ENCODE results near the gene ATP10D. TPM values are rescaled to one million over a fixed set of nuclear protein-coding genes. Genes with fewer than 3 reads are reported as not detected.

The ATP10D gene
- total RNA-seq, 1 experiment from 2014 or later, result 5.1 TPM

DNA sequence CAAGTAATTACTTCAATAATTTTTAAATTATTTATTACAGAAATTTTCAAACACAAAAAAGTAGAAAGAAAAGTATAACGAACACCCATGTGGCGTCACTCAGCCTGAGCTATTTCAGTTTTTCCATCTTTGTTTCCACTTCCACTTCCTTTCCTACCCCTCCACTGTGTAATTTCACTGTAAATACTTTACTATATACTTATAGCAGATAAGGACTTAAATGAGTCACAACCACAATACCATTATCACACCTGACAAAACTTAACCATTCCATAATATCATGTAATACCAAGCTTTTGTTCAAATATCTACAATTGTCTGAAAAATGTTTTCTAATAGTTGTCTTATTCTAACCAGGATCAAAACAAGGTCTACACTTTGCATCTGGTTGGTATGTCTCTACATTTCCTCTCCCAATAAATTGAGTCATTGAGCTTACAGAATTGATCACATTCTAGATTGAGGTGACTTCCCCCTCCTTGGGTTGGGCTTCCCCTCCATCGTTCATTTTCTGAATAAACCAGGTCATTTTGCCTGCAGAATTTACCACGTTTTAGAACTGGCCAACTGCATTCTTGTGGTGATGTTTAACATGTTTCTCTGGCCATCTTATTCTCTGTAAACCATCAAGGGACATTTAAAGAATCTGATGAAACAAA, 48.7 kb downstream of the ATP10D start:
- DNase-seq (ENCODE audit: low read depth, low spot score) (no peak), ATAC-seq (no peak)
- Histone ChIP-seq H3K4me1 (ENCODE audit: control insufficient read depth in 1 of 2, insufficient read depth in 2 of 2, low read length in 2 of 2) (peaks cover 0 to 10% of the 10 kb centered on the region in 2 experiments; a peak in 2 of 4 replicates), H3K27ac (ENCODE audit: low read depth, low read length) (no peak overlapping the region), H3K4me3 (replicated peaks in 1 of 2; ENCODE audit: low read depth in 1 of 2, low read length in 2 of 2) (no peak overlapping the region), H3K9me2 (ENCODE audit: insufficient read depth) (no peaks in the 10 kb centered on the region), H3K9ac (ENCODE audit: low read length) (no peak overlapping the region), H2AFZ (ENCODE audit: low read depth, low read length, poor library complexity, severe bottlenecking) (no peak overlapping the region), H3K79me2 (ENCODE audit: insufficient read depth, low read length) (no peaks in the 10 kb centered on the region), H4K20me1 (ENCODE audit: insufficient read depth) (no peaks in the 10 kb centered on the region), H3K9me3 (ENCODE audit: control insufficient read depth in 1 of 2, insufficient read depth in 1 of 2, low read depth in 1 of 2, low read length in 2 of 2) (no peaks in the 10 kb centered on the region), H3K36me3 (ENCODE audit: control insufficient read depth in 1 of 2, insufficient read depth in 2 of 2, low read length in 2 of 2) (no peaks in the 10 kb centered on the region), H3K27me3 (ENCODE audit: insufficient read depth, low read length) (no peaks in the 10 kb centered on the region), H3K4me2 (ENCODE audit: low read length) (no peak overlapping the region)
- BruUV-seq (replicated peaks), result no TSS peak
- no peak for TF ChIP-seq SIN3A (IDR thresholded peaks at IDR 0.05; ENCODE audit: low read depth)
- no peak for TF ChIP-seq EZH2phosphoT487 (IDR thresholded peaks at IDR 0.05; ENCODE audit: borderline replicate concordance)
- TF ChIP-seq, protein P1, sequence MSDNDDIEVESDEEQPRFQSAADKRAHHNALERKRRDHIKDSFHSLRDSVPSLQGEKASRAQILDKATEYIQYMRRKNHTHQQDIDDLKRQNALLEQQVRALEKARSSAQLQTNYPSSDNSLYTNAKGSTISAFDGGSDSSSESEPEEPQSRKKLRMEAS (IDR thresholded peaks at IDR 0.05), result no peak
- no peak for TF ChIP-seq SP1 (IDR thresholded peaks at IDR 0.05; ENCODE audit: low read depth)
- no peak for TF ChIP-seq TCF7L2 (IDR thresholded peaks at IDR 0.05; ENCODE audit: borderline replicate concordance, extremely low read depth, insufficient read depth, insufficient read length)
- TF ChIP-seq SRF (IDR thresholded peaks at IDR 0.05; ENCODE audit: low read depth), result no peak
- no peak for TF ChIP-seq POLR2AphosphoS5 (IDR thresholded peaks at IDR 0.05; ENCODE audit: low read depth, low read length)
- TF ChIP-seq YY1 (IDR thresholded peaks at IDR 0.05; ENCODE audit: extremely low read depth, insufficient replicate concordance, low read depth, low read length), result no peak
- TF ChIP-seq JUND (IDR thresholded peaks at IDR 0.05), result no peak
- no peak for TF ChIP-seq ZFX (IDR thresholded peaks at IDR 0.05)
- no peak for TF ChIP-seq CEBPB (IDR thresholded peaks at IDR 0.05; ENCODE audit: low read depth)
- TF ChIP-seq POLR2A (IDR thresholded peaks at IDR 0.05; ENCODE audit: borderline replicate concordance, extremely low read depth, insufficient read depth, insufficient read length), result no peak
- ChIA-PET POLR2A (no interaction called here), CTCF (no interaction called here), RAD21 (ENCODE audit: low non-redundant PET in 1 of 2, low total read pairs in 2 of 2, uncharacterized antibody in 2 of 2, unreplicated experiment in 2 of 2) (no interaction called here)
- intact Hi-C loops (cut with micrococcal nuclease), result no loop called here

DNA sequence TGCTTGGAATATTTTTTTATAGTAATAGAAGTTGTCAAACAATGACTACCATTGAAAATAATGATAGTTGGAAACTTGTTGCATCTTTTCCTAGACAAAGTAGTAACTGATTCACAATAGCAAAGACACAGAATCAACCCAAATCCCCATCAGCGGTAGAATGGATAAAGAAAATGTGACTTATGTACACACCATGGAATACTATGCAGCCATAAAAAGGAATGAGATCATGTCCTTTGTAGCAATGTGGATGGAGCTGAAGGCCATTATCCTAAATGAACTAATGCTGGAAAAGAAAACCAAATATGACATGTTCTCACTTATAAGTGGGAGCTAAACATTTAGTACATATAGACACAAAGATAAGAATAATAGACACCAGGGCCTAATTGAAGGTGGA, 49.7 kb downstream of the ATP10D start:
- H3K4me2 ChIP-seq (ENCODE audit: low read length), result no peak overlapping the region
- no peaks in the 10 kb centered on the region for H3K9me2 ChIP-seq (ENCODE audit: insufficient read depth)
- no TSS peak for BruUV-seq (replicated peaks)
- peaks cover 0 to 10% of the 10 kb centered on the region in 2 experiments; a peak in 2 of 4 replicates for H3K4me1 ChIP-seq (ENCODE audit: control insufficient read depth in 1 of 2, insufficient read depth in 2 of 2, low read length in 2 of 2)
- H3K27ac ChIP-seq (ENCODE audit: low read depth, low read length), result no peak overlapping the region
- ChIA-PET RAD21 (ENCODE audit: low non-redundant PET in 1 of 2, low total read pairs in 2 of 2, uncharacterized antibody in 2 of 2, unreplicated experiment in 2 of 2) (no interaction called here), CTCF (no interaction called here), POLR2A (no interaction called here)
- no peaks in the 10 kb centered on the region for H3K9me3 ChIP-seq (ENCODE audit: control insufficient read depth in 1 of 2, insufficient read depth in 1 of 2, low read depth in 1 of 2, low read length in 2 of 2)
- ATAC-seq (no peak), DNase-seq (ENCODE audit: low read depth, low spot score) (no peak)
- no peak for TF ChIP-seq SIN3A (IDR thresholded peaks at IDR 0.05; ENCODE audit: low read depth)
- no peak for TF ChIP-seq EGR1 (IDR thresholded peaks at IDR 0.05; ENCODE audit: low read depth)
- no peak for TF ChIP-seq JUND (IDR thresholded peaks at IDR 0.05)
- no peak for TF ChIP-seq POLR2AphosphoS5 (IDR thresholded peaks at IDR 0.05; ENCODE audit: low read depth, low read length)
- no peak for TF ChIP-seq ELF1 (IDR thresholded peaks at IDR 0.05; ENCODE audit: borderline replicate concordance, low read depth)
- TF ChIP-seq CEBPB (IDR thresholded peaks at IDR 0.05; ENCODE audit: low read depth), result no peak
- TF ChIP-seq CBX3 (IDR thresholded peaks at IDR 0.05; ENCODE audit: low read depth), result no peak
- H3K4me3 ChIP-seq (replicated peaks in 1 of 2; ENCODE audit: low read depth in 1 of 2, low read length in 2 of 2), result no peak overlapping the region
- no peaks in the 10 kb centered on the region for H3K36me3 ChIP-seq (ENCODE audit: control insufficient read depth in 1 of 2, insufficient read depth in 2 of 2, low read length in 2 of 2)
- H3K79me2 ChIP-seq (ENCODE audit: insufficient read depth, low read length), result no peaks in the 10 kb centered on the region
- no peak overlapping the region for H2AFZ ChIP-seq (ENCODE audit: low read depth, low read length, poor library complexity, severe bottlenecking)
- intact Hi-C loops (cut with micrococcal nuclease), result no loop called here
- H3K9ac ChIP-seq (ENCODE audit: low read length), result no peak overlapping the region
- no peaks in the 10 kb centered on the region for H3K27me3 ChIP-seq (ENCODE audit: insufficient read depth, low read length)
- no peaks in the 10 kb centered on the region for H4K20me1 ChIP-seq (ENCODE audit: insufficient read depth)

Measured in HCT116 (cell line).